Fibroblast of upper back skin (primary cell): ENCODE data around the gene EIF4E3.

ENCODE experiments used
- DNase-seq: peaks from one replicate; pipeline ENCODE4 v3.0.0-alpha.2; 2013

Gene EIF4E3

DNA sequence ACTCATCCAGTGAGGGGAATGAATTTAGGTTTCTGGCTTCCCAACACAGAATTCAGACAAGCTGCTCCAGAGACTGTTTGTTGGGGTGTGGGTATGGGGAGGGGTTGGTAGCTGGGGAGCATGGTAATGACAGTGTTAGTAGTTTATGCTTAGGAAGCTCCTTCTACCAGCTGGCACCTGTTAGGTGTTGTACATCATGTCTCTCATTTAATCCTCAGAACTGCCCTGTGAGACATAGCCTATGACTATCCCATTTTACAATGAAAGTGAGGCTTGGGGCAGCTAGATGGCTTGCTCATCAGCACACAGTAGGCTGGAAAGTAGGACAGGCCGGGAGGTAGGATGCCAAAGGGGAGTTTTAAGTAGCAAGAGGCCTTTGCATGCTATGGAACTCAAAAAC lies 2.5 kb downstream of the EIF4E3 start:
- no peak for DNase-seq

DNA sequence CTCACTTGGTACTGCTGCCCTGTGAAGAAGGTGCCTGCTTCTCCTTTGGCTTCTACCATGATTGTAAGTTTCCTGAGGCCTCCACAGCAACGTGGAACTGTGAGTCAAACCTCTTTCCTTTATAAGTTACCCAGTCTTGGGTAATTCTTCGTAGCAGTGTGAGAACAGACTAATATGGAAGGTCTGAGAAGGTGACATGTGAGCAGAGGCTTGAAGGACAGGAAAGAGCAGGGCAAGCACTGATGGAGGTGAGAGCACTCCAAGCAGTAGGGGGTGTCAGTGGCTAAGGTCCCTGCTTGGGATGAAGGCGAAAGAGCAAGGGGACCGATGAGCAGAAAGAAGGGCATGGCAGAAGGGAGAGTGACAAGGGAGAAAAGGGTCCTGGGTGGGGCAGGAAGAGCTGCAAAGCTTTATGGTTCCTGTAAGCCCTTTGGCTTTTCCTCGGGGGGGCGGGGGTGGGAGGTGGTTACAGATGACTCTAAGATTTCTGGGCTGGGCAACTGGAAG lies 3.5 kb downstream of the EIF4E3 start:
- DNase-seq: no peak

DNA sequence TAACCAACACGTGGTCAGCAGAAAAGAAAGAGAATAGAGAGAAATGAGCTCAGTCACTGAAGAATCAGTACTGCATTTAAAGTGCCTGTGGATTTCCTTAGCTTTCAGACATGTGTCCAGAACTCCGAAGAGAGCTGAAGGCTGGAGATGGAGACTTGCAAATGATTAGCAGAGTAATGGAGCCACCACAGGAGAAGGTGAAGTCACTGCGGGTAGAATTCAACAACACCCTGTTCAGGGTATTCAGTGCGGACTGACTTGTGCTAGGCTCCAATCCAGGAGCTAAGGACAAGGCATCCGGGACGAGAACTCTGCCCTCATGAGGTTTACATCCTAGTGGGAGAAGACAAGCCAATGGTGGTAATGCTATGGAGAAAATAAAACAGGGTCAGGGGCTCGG lies 4.2 kb downstream of the EIF4E3 start:
- no peak for DNase-seq

DNA sequence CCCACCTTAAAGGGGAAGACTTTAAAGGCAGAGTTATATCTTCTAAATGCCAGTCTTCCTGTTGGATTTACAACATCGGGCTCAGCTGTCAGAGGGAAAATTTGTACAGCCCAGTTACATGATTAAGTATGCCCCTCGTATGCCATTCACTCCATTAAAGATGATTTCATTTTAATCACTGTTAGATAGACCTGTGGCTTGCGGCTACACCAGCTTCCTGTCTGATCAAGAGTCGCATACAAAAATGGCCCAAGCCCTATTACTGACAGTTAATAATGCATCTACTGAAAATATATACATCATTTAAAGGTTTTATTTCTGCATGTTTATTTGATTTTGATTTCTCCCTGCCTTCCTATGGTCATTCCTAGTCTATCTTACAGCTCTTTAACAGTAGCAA lies 7.1 kb downstream of the EIF4E3 start:
- DNase-seq: no peak

DNA sequence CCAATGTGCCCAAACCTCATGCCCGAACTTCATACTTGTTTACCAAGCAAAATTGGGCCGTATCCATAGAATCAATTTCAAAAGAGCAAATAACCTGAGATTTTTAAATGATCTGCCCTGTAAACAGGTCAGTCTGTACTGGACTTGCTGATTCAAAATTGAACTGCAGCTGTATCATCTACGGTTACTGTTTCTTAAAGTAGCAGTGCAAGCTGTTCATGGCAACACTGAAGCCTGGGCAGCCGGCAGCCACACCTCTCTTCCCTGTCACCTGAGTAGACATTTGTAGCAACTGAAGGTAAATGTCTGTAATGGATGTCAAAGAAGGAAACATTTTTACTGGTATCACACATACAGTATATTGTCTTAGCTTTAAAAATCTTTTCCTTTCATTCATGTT lies 10.6 kb downstream of the EIF4E3 start:
- no peak for DNase-seq

DNA sequence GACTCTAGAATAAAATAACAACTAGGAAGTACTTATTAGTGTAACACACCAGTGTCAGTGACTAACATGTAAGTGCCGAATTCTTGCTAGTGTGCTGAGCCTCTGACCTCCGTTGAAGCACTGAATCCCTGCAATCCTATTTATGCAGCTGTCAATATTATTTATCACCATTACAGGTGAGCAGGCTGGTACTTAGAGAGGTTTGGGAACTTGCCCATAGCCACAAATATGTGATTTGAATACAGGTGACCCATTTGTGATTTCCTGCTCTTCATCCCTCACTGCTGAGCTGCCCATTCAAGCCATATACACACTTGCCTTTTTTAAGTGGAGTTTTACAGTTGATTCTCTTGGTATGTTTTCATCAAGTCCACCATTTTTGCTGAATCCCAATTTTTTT lies 12.2 kb downstream of the EIF4E3 start:
- DNase-seq: no peak

DNA sequence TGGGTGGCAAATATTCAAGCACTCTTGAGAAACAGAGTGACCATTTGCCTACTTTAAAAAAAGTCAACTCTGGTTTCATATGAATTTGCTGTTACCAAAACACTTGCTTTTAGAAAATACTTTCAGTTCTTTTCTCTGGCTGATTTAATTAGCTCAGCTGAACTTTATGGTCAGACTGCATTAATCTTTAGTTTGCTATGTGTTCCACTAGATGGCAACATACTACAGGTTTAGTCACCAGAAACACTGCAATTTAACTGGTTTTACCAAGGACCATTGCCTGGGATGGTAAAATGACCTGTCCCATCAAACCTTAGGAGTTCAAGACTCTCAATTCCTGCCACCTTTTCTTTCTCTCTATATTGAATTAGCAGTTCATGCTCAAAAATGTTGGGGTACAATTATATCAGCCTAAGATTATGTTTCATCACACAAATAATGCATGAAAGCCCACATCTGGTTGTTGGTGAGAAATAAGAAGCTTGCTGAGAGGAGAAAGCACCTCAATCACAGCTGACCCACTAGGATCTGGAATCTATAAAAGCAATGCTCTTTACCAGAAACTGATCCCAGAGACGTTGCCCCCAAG lies 14.2 kb downstream of the EIF4E3 start:
- peak; percentile 61 for DNase-seq

DNA sequence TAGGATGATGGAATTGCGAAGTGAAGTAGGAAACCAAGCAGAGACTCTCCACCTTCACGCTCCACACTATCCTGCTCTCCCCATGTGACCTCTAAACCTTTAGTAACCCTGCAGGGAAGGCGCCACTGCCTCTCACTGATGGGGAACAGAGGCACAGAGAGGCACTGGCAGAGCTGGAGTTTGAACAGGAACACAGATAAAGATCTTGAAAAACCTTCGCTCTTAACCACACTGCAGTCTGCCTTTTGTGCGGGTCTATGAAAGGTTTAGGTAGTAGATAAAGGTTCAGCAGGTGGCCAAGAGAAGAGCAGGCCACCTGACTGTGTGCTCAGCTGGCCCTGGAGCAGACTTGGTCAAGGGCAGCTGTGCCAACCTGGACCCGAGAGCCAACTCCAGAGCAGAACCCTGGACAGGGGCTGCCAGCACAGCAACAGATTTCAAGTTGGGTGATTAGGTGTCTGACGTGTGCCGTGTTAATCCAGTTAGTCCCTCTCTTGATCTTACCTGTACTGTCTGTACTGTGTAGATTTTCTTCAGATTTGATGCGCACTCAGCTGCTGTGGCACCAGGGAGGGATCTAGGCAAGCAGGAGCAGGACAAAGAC lies 15.2 kb downstream of the EIF4E3 start:
- no peak for DNase-seq

DNA sequence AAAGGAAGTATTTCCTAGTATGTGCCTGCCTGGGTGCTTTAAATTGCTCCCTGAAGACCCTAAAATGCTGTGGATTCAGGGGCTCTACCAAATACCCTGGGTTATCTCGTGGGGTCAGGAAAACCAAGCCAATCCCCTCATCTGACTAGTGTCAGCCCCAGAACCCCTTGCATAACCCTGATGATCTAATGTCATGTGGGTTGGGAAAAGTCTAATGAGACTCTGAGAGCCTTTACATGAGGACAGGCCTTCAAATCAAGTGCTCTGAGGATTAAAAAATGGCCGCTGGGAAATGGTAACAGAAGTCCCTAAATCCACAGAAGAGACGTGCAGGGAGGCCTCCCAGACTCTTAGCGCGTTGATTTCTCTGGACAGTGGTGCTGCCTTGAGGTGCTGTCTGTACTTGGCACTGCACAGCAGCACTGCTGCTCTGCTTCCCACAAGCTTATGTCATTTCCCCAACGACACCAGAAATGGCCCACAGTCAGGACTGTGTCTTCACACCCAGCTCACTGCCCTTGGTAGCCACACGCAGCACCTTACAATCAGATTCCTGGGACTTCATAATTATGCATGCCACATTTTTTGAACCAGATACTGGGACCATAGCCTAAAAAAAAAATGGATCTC lies 16.6 kb downstream of the EIF4E3 start:
- no peak for DNase-seq

DNA sequence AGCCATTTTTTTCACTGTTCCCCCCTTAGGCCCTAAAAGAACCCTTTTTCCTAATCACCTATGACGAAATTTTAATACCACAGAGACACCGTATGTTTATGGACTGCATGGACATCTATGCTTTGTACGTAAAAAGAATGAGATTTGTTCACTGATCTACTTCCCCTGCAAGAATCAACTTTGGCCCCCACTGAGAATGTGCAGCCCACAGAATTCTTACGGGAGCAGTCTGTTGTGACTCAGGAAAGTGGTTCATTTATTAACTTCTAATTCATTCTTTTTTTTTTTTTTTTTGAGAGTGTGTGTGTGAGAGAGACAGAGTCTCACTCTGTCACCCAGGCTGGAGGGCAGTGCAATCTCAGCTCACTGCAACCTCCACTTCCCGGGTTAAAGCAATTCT lies 17.6 kb downstream of the EIF4E3 start:
- DNase-seq: peak; percentile 55

DNA sequence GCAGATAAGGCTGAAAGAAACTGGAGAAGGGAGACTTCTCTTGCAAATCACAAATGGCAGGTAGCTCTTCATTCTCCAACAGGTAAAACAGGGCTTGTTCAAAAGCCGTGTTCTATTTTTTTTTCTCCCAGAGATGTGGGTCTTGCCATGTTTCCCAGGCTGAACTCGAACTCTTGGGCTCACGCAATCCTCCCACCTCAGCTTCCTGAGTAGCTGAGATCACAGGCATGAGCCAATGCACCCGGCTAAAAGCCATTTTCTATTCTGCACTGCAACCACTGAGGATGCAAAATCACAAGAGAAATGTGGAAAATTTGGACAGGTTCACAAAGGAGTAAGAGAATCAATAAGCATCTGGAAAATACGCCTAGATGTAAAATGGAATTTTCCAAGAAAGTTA lies 19.5 kb downstream of the EIF4E3 start:
- no peak for DNase-seq

DNA sequence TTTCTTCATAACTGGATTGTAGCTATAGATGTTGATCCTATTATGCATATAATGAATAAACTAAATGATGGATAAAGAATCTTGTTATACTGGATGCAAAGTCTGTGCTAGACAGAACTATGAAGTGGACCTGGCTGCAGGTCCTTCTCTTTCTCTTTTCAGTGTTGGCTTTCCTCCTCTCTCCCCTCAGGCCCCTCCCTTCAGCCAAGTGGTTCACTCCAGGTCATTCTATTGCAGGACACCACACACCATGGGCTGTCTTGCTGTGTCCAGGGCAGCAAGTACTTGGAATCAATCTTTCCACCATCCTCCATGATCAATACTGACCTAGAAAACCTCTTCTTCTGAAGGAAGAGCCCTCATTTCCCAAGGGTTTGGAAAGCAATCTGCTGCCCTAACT lies 20.3 kb downstream of the EIF4E3 start:
- DNase-seq: no peak

DNA sequence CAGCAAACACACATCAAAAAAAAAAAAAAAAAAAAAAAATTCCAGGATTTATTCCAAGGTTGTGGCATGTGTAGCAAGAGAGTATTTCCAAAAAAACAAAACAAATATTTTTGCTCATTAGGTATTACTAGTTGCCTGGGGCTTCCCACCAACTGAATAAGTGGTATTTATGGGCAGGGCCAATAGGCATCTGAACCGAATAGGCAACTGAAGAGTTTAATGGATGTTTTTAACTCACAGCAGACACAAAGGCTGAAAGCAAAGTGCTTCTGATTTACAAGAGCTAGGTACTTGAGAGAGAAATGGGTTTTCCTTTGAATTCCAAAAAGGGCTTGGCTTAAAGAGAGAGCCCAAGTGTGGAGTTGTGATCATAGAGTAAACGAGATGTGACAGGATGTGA lies 21.4 kb downstream of the EIF4E3 start:
- no peak for DNase-seq

DNA sequence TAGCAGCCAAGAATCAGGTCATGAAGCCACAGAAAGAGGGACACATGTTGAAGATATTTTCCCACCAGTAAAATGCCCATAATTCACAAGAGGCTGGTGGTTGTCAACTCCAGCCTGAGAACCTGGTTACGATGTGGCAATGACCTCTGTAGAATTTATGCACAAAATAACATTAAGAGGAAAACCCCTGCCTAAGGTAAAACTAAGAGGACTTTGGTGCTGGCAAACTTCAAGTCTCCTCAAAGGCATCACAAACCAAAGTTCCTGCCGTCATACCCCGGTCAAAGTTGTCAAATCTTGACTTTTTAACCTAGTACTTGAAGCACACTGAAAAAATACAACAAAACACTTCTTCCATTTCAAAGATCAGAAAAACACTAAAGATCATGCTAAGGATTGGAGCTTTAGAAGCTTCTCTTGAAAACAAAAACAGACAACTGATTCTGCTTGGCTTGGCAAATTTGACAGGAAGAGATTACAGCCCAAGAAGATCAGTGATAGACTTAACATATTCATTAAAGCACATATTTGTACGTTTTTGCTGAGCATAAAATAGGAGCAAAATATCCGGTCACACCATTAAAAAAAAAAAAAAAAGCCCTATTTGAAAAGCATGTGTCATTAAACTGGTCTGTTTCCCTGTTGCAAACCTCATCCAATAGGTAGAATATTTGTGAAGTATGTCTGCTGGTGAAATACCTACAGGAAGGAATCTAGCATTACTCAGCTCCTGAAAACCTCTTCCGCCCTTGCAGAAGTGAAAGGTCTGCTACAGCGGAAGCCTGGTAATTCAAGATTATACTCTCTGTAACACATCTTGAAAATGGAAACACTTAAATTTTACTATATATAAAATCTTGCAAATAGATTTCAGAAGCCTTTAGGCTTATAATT lies 22.8 kb downstream of the EIF4E3 start:
- DNase-seq: no peak

DNA sequence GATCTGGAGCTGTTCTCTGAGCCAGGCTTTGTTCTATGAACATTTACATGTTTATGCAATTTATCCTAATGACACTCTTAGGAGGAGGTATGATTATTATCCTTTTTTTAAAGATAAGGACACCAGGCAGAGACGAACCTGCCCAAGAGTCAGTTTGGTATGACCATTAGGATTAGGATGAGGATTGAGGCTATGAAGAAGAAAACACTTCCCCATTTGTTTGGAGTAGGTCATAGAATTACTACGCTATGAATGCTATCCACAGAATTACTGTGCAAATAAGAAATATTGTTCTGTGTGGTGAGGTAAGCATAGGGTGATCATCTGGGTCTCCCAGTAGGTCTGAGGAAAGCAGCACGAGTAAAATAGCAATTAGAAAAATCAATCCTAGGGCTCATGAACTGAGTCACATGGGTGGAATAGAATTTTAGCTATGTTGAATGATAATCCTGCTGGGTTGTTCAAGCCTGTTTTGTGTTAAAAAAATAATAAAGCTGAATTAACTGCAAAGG lies 23.9 kb downstream of the EIF4E3 start:
- no peak for DNase-seq

DNA sequence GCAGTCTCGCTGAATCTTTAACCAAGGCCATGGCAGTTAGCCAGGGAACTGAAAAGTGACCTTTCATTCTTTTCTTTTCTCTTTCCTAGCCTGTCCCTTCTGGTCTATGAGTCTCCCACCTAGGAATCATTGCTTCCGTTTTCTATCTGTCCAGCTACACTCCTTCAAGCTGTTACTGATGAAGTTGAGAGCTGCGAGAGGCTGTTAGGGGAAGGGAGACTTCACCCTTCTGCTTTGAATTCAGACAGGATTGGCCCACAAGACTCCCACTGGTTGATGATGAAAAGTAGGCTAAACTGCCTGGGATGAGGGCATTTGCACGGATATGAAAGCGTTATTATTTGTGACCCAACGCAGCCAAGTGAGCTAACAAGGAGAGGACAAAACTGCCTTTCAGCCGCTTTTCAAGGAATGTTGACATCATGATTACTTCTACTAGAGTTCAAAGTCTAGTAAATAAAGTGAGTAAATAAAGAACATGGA lies 30.2 kb downstream of the EIF4E3 start:
- no peak for DNase-seq

DNA sequence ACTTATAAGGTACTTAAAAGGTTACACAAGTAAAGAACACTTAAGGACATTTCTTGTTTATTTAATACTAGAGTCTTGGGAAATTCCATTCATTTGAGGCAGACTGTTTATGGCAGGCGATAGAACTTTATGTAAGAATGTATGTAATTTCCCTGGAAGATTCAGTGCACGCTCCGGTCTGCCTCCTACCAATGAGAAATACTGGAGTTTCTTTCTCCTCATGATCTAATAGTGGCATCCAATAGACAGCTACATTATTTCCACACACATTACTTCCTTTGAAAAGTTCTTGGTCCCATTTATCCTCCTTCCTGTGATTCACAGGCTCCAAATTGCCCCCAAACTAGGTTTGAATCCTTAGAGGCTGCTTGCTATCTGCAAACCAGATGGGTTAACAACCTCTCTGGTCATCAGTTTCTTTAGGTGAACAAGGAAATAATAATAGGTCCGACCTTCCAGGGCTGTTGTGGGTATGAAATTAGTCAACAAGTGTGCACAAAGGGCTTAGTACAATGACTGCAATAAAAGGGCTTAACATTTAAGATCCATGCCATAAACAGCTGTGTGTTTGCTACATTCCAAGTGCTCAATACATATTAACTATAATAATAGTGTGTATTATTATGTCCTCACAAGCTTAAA lies 30.7 kb downstream of the EIF4E3 start:
- DNase-seq: peak; percentile 88

DNA sequence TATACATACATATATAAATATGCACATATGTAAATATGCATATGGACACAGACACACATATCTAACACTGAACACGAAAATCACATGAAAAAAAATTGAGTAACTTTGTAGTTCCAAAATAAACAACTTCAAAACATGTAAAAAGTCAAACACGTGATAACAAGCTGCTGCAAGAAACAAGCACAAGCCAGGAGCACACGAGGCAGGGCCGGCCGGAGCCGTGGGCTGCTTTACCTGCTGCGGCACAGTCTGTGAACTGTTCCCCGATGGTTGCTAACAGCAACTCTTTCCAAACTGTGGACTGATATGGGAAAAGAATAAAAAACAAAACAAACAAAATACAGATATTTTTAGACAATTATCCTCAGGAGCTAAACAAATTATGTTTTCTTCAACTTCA lies 31.6 kb downstream of the EIF4E3 start:
- no peak for DNase-seq

DNA sequence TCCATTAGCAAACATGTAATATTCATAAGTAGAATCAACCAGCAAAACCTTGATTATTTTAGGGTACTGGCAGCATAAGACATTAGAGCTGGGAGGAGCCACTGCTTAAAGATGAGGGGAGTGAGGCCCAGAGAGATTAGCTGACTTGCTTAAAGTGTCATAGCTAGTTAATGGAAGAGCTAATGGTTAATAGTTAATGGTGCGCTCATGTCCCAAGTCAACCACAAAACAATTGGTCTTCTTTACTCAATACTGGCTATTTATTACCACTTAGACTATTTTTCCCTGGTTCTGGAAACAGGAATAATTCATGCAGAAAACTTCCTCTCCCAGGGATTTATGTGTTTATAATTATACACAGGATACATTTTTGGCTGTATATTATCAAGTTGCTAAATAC lies 33.1 kb downstream of the EIF4E3 start:
- no peak for DNase-seq

DNA sequence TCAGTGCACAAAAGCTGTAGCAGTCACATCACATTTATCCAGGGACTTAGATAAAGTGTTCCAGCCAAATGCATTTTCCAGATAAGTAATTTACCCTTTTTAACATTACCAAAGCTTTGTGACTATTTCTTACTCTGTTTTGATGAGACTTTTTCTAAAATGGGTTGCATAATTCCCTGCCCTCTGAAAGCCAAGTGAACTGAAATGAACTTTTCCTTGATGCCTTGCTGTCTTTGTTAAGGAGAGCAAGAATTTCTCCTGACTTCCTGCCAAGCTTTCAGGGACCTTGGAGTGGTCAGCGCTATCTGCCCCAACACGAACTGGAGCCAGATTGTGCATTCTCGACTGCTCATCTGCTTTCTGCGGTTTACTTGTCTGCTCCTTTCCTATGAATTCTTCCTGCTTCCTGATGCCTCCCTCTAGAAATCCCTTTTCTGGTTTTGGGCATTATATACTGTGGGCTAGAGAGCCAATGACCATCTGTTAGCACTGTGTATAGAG lies 34.8 kb downstream of the EIF4E3 start:
- peak; percentile 91 for DNase-seq

DNA sequence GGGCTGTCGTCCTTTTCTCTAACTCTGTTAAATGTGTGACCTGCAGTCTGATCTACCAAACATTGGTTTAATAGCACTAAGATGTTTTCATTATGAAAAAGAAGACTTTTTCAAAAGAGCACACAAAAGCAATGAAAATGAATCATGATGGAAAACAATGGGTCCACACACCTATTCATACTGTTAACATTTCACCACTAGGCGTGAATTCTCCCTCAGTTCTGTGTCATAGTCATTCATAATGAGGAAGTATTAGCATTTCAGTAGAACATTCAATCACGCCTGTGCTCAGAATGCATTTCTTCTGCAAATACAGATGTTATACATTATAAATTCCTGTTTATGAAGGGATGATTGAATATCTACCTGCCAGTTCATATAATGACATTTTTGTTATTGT lies 35.9 kb downstream of the EIF4E3 start:
- no peak for DNase-seq

DNA sequence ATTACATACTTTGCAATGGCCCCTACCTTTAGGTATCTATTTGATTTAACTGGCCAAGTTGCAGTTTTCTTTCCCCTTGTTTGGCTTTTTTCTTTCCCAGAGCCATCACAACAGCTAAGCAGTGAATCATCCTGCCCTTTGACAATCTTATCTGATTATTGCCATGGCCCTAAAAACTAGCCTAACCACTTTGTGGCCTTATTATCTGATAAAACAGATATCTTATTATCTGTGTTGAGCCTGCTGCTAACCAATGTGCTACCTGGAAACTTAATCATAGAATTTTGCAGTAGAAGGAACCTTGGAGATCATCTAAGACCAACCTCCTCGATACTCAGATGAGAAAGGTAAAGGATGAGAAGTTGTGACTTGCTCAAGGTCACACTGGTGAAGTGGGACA lies 37.1 kb downstream of the EIF4E3 start:
- DNase-seq: no peak

DNA sequence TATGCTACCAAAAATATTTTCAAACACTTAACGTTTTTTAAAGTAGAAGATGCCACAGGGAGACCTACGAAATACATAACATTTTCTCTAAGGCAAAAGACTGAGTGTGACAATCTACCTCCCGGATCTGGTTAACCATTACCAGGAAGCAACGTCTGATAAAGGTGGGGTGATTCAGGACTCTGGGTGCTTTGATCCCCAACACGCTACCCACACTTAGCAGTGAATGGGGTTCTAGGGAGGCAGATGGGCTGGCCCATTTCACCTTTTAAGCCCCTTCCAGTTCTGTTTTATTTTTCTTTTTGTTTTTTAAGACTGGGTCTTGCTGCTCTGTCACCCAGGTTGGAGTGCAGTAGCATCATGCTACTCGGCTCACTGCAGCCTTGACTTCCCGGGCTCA lies 39.5 kb downstream of the EIF4E3 start:
- DNase-seq: no peak
